HEK293T (cell line): ENCODE measurements around the gene GPR153.

Source experiments
- ARNT ChIP-seq: fragments of 450-650 bp; IDR thresholded peaks from 2 replicates; pipeline ENCODE4 v1.6.1; 2017; ENCODE audit warnings: mild to moderate bottlenecking
- CTBP1 ChIP-seq: fragments of 450-650 bp; IDR thresholded peaks from 2 replicates; pipeline ENCODE4 v1.6.1; 2016; ENCODE audit warnings: borderline replicate concordance
- ELF4 ChIP-seq: fragments of 450-650 bp; IDR thresholded peaks from 2 replicates; pipeline ENCODE4 v1.6.1; 2017; ENCODE audit warnings: antibody characterized with exemption
- FOXK2 ChIP-seq: fragments of 450-650 bp; IDR thresholded peaks from 2 replicates; pipeline ENCODE4 v1.6.1; 2016; ENCODE audit warnings: mild to moderate bottlenecking
- LEF1 ChIP-seq: fragments of 450-650 bp; IDR thresholded peaks from 2 replicates; pipeline ENCODE4 v1.6.1; 2017; ENCODE audit warnings: mild to moderate bottlenecking, borderline replicate concordance
- SP1 ChIP-seq: fragments of 450-650 bp; IDR thresholded peaks from 2 replicates; pipeline ENCODE4 v1.6.1; 2017
- ZNF384 ChIP-seq: fragments of 450-650 bp; IDR thresholded peaks from 2 replicates; pipeline ENCODE4 v1.6.1; 2016

DNA sequence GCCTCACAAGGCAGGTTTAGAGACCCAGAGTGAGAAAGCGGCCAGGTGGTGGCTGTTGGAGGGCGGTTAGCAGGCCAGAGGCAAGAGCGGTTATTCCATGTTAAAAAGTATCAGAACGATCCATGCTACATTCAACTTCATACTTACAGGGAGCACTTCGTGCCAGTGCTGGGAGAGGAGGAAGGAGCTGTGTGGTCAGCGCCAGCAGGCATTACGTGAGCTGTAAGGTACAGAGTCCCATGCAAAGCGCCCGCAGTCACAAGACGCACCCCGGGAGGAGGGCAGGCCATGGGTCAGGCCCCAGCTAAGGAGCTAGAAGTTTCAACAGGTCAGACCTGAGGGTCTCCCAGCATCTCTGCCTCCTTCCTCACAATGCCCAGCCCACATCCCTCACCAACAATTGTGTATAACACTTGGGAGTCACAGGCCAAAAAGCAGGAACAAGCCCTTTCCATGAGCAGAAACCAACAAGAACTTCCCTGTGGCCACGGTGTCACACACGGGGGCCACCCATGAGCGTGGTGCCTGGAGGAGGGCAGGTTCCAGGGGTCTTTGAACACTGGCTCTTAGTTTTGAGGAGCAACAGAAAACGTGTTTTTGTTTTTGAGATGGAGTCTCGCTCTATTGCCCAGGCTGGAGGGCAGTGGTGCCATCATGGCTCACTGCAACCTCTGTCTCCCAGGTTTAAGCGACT, 21.8 kb upstream of the GPR153 start:
- TF ChIP-seq ZNF384: no peak
- no peak for TF ChIP-seq SP1
- no peak for TF ChIP-seq ELF4
- no peak for TF ChIP-seq ARNT
- no peak for TF ChIP-seq FOXK2
- no peak for TF ChIP-seq LEF1
- no peak for TF ChIP-seq CTBP1
